ENCODE data around the gene NDUFA11.

The NDUFA11 gene

GRCh38 chr19:5931251-5931650 is 27.7 kb upstream of the NDUFA11 start:
- Histone ChIP-seq H3K27ac (ENCODE audit: low read length) (no peak overlapping the region), H3K27me3 (ENCODE audit: low read depth, low read length) (no peaks in the 10 kb centered on the region), H3K36me3 (ENCODE audit: control insufficient read depth in 1 of 2, insufficient read depth in 2 of 2, low read length in 2 of 2) (peaks cover 47 to 65% of the 10 kb centered on the region in 2 donors), H3K4me3 (ENCODE audit: low read depth in 1 of 2, low read length in 2 of 2) (no peak overlapping the region), H3K4me1 (ENCODE audit: control insufficient read depth in 1 of 2, insufficient read depth in 2 of 2, low read length in 2 of 2) (peaks cover 3 to 71% of the 10 kb centered on the region in 2 donors), H3K9me3 (ENCODE audit: control insufficient read depth in 1 of 2, low read length in 2 of 2) (no peaks in the 10 kb centered on the region)

- Histone ChIP-seq H3K27me3 (ENCODE audit: low read depth, low read length) (no peaks in the 10 kb centered on the region), H3K9me3 (ENCODE audit: control insufficient read depth in 1 of 2, low read length in 2 of 2) (no peaks in the 10 kb centered on the region), H3K4me1 (ENCODE audit: control insufficient read depth in 1 of 2, insufficient read depth in 2 of 2, low read length in 2 of 2) (peaks cover 3 to 66% of the 10 kb centered on the region in 2 donors), H3K4me3 (ENCODE audit: low read depth in 1 of 2, low read length in 2 of 2) (no peak overlapping the region), H3K36me3 (ENCODE audit: control insufficient read depth in 1 of 2, insufficient read depth in 2 of 2, low read length in 2 of 2) (peaks cover 54 to 74% of the 10 kb centered on the region in 2 donors), H3K27ac (ENCODE audit: low read length) (no peak overlapping the region)
Measured at GRCh38 chr19:5929625-5930024, 26.0 kb upstream of the NDUFA11 start.

- Histone ChIP-seq H3K27ac (ENCODE audit: low read length) (no peak overlapping the region), H3K9me3 (ENCODE audit: control insufficient read depth in 1 of 2, low read length in 2 of 2) (no peaks in the 10 kb centered on the region), H3K4me1 (ENCODE audit: control insufficient read depth in 1 of 2, insufficient read depth in 2 of 2, low read length in 2 of 2) (peaks cover 3 to 64% of the 10 kb centered on the region in 2 donors), H3K27me3 (ENCODE audit: low read depth, low read length) (no peaks in the 10 kb centered on the region), H3K36me3 (ENCODE audit: control insufficient read depth in 1 of 2, insufficient read depth in 2 of 2, low read length in 2 of 2) (peaks cover 58 to 78% of the 10 kb centered on the region in 2 donors), H3K4me3 (ENCODE audit: low read depth in 1 of 2, low read length in 2 of 2) (no peak overlapping the region)
Measured at GRCh38 chr19:5929179-5929578, 25.6 kb upstream of the NDUFA11 start.

GRCh38 chr19:5927441-5927821 is 23.8 kb upstream of the NDUFA11 start:
- peaks cover 0 to 47% of the 10 kb centered on the region in 2 donors for H3K4me1 ChIP-seq (ENCODE audit: control insufficient read depth in 1 of 2, insufficient read depth in 2 of 2, low read length in 2 of 2)
- peak overlapping the region; percentile 80 for H3K27ac ChIP-seq (ENCODE audit: low read length)
- H3K9me3 ChIP-seq (ENCODE audit: control insufficient read depth in 1 of 2, low read length in 2 of 2): no peaks in the 10 kb centered on the region
- peaks cover 65 to 86% of the 10 kb centered on the region in 2 donors for H3K36me3 ChIP-seq (ENCODE audit: control insufficient read depth in 1 of 2, insufficient read depth in 2 of 2, low read length in 2 of 2)
- H3K4me3 ChIP-seq (ENCODE audit: low read depth in 1 of 2, low read length in 2 of 2): no peak overlapping the region
- H3K27me3 ChIP-seq (ENCODE audit: low read depth, low read length): no peaks in the 10 kb centered on the region

GRCh38 chr19:5926641-5927440 is 23.3 kb upstream of the NDUFA11 start:
- H3K27ac ChIP-seq (ENCODE audit: low read length): peak overlapping the region; percentile 80
- H3K9me3 ChIP-seq (ENCODE audit: control insufficient read depth in 1 of 2, low read length in 2 of 2): no peaks in the 10 kb centered on the region
- H3K4me1 ChIP-seq (ENCODE audit: control insufficient read depth in 1 of 2, insufficient read depth in 2 of 2, low read length in 2 of 2): peaks cover 0 to 42% of the 10 kb centered on the region in 2 donors
- no peaks in the 10 kb centered on the region for H3K27me3 ChIP-seq (ENCODE audit: low read depth, low read length)
- peak overlapping the region in 1 of 2 donors; percentile 14 for H3K4me3 ChIP-seq (ENCODE audit: low read depth in 1 of 2, low read length in 2 of 2)
- H3K36me3 ChIP-seq (ENCODE audit: control insufficient read depth in 1 of 2, insufficient read depth in 2 of 2, low read length in 2 of 2): peaks cover 68 to 86% of the 10 kb centered on the region in 2 donors

GRCh38 chr19:5925830-5926427 is 22.3 kb upstream of the NDUFA11 start:
- no peak overlapping the region for H3K4me3 ChIP-seq (ENCODE audit: low read depth in 1 of 2, low read length in 2 of 2)
- H3K27ac ChIP-seq (ENCODE audit: low read length): peak overlapping the region; percentile 80
- H3K27me3 ChIP-seq (ENCODE audit: low read depth, low read length): no peaks in the 10 kb centered on the region
- H3K4me1 ChIP-seq (ENCODE audit: control insufficient read depth in 1 of 2, insufficient read depth in 2 of 2, low read length in 2 of 2): peaks cover 0 to 34% of the 10 kb centered on the region in 2 donors
- H3K36me3 ChIP-seq (ENCODE audit: control insufficient read depth in 1 of 2, insufficient read depth in 2 of 2, low read length in 2 of 2): peaks cover 67 to 89% of the 10 kb centered on the region in 2 donors
- H3K9me3 ChIP-seq (ENCODE audit: control insufficient read depth in 1 of 2, low read length in 2 of 2): no peaks in the 10 kb centered on the region

GRCh38 chr19:5923356-5923755 is 19.8 kb upstream of the NDUFA11 start:
- Histone ChIP-seq H3K27ac (ENCODE audit: low read length) (no peak overlapping the region), H3K36me3 (ENCODE audit: control insufficient read depth in 1 of 2, insufficient read depth in 2 of 2, low read length in 2 of 2) (peaks cover 45 to 90% of the 10 kb centered on the region in 2 donors), H3K9me3 (ENCODE audit: control insufficient read depth in 1 of 2, low read length in 2 of 2) (no peaks in the 10 kb centered on the region), H3K4me3 (ENCODE audit: low read depth in 1 of 2, low read length in 2 of 2) (no peak overlapping the region), H3K4me1 (ENCODE audit: control insufficient read depth in 1 of 2, insufficient read depth in 2 of 2, low read length in 2 of 2) (peaks cover 0 to 32% of the 10 kb centered on the region in 2 donors), H3K27me3 (ENCODE audit: low read depth, low read length) (no peaks in the 10 kb centered on the region)

- Histone ChIP-seq H3K9me3 (ENCODE audit: control insufficient read depth in 1 of 2, low read length in 2 of 2) (no peaks in the 10 kb centered on the region), H3K36me3 (ENCODE audit: control insufficient read depth in 1 of 2, insufficient read depth in 2 of 2, low read length in 2 of 2) (peaks cover 36 to 91% of the 10 kb centered on the region in 2 donors), H3K27me3 (ENCODE audit: low read depth, low read length) (no peaks in the 10 kb centered on the region), H3K4me1 (ENCODE audit: control insufficient read depth in 1 of 2, insufficient read depth in 2 of 2, low read length in 2 of 2) (peaks cover 0 to 20% of the 10 kb centered on the region in 2 donors), H3K4me3 (ENCODE audit: low read depth in 1 of 2, low read length in 2 of 2) (no peak overlapping the region), H3K27ac (ENCODE audit: low read length) (no peak overlapping the region)
Measured at GRCh38 chr19:5922161-5922545, 18.6 kb upstream of the NDUFA11 start.

GRCh38 chr19:5921516-5922160 is 18.0 kb upstream of the NDUFA11 start:
- Histone ChIP-seq H3K27ac (ENCODE audit: low read length) (no peak overlapping the region), H3K9me3 (ENCODE audit: control insufficient read depth in 1 of 2, low read length in 2 of 2) (no peaks in the 10 kb centered on the region), H3K4me1 (ENCODE audit: control insufficient read depth in 1 of 2, insufficient read depth in 2 of 2, low read length in 2 of 2) (peaks cover 0 to 15% of the 10 kb centered on the region in 2 donors), H3K27me3 (ENCODE audit: low read depth, low read length) (no peaks in the 10 kb centered on the region), H3K4me3 (ENCODE audit: low read depth in 1 of 2, low read length in 2 of 2) (no peak overlapping the region), H3K36me3 (ENCODE audit: control insufficient read depth in 1 of 2, insufficient read depth in 2 of 2, low read length in 2 of 2) (peaks cover 37 to 91% of the 10 kb centered on the region in 2 donors)

GRCh38 chr19:5918463-5919079 is 15.0 kb upstream of the NDUFA11 start:
- no peaks in the 10 kb centered on the region for H3K27me3 ChIP-seq (ENCODE audit: low read depth, low read length)
- H3K27ac ChIP-seq (ENCODE audit: low read length): no peak overlapping the region
- no peak overlapping the region for H3K4me3 ChIP-seq (ENCODE audit: low read depth in 1 of 2, low read length in 2 of 2)
- no peaks in the 10 kb centered on the region for H3K9me3 ChIP-seq (ENCODE audit: control insufficient read depth in 1 of 2, low read length in 2 of 2)
- H3K4me1 ChIP-seq (ENCODE audit: control insufficient read depth in 1 of 2, insufficient read depth in 2 of 2, low read length in 2 of 2): peaks cover 0 to 10% of the 10 kb centered on the region in 2 donors
- peaks cover 22 to 73% of the 10 kb centered on the region in 2 donors for H3K36me3 ChIP-seq (ENCODE audit: control insufficient read depth in 1 of 2, insufficient read depth in 2 of 2, low read length in 2 of 2)

All from muscle layer of duodenum (tissue), 2 donors.